IPS-18a (cell line): ENCODE results near the gene PLD1.

Source experiments
- H3K27ac ChIP-seq: one replicate; pipeline ENCODE4 v1.5.1; 2013; ENCODE audit warnings: low read length
- H3K27me3 ChIP-seq: one replicate; pipeline ENCODE4 v1.6.1; 2013; ENCODE audit warnings: mild to moderate bottlenecking, low read length; ENCODE audit not compliant: control insufficient read depth, insufficient read depth
- H3K36me3 ChIP-seq: one replicate; pipeline ENCODE4 v1.6.1; 2013; ENCODE audit warnings: low read depth, low read length; ENCODE audit not compliant: control insufficient read depth
- H3K4me1 ChIP-seq: one replicate; pipeline ENCODE4 v1.6.1; 2013; ENCODE audit warnings: low read depth, low read length; ENCODE audit not compliant: control insufficient read depth
- H3K4me3 ChIP-seq: one replicate; pipeline ENCODE4 v1.5.1; 2013; ENCODE audit warnings: low read length
- H3K9ac ChIP-seq: one replicate; pipeline ENCODE4 v1.6.1; 2013; ENCODE audit warnings: mild to moderate bottlenecking, low read length, moderate library complexity
- H3K9me3 ChIP-seq: one replicate; pipeline ENCODE4 v1.6.1; 2013; ENCODE audit warnings: low read depth, low read length; ENCODE audit not compliant: control insufficient read depth

PLD1 gene

DNA sequence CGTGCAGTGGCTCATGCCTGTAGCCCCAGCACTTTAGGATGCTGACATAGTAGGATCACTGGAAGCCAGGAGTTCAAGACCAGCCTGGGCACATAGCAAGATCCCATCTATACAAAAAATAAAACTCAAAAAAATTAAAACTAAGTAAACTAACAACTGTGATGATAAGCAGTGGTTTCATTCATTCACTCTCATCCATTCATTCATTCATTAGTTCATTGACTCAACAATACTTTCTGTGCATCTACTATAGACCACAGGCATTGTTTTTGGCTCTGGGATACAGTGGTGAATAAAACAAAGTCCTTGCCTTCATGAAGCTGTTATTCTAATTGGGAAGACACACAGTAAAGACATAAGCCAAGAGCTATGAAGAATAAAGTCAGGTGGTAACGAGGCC lies 25.3 kb upstream of the PLD1 start:
- peaks cover 14% of the 10 kb centered on the region for H3K4me1 ChIP-seq
- no peaks in the 10 kb centered on the region for H3K9me3 ChIP-seq
- no peak overlapping the region for H3K27ac ChIP-seq

DNA sequence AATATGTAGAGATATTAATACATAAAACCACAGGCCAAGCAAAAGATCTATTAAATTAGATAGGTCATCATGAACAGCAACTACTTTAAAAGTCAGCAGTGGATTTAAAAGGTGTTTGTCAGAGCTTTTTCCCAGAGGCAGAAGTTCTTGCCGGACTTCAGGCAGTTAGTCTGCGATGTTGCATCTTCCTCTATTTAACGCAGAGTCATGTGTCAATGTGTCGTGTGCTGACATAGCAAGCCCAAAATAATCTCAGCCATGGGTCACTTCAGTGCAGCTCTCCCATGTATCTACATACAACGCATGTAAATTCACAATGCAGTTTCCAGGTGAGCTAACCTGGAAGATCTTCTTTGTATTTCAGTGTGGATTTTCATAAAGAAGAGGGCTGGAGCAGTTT lies 24.8 kb upstream of the PLD1 start:
- H3K4me1 ChIP-seq = peaks cover 13% of the 10 kb centered on the region
- no peak overlapping the region for H3K27ac ChIP-seq
- H3K36me3 ChIP-seq = no peaks in the 10 kb centered on the region
- H3K9me3 ChIP-seq = no peaks in the 10 kb centered on the region
- no peaks in the 10 kb centered on the region for H3K27me3 ChIP-seq
- no peak overlapping the region for H3K9ac ChIP-seq
- H3K4me3 ChIP-seq = no peak overlapping the region

More for the DNA sequence above, 25.3 kb upstream of the PLD1 start:
- Histone ChIP-seq H3K9ac (no peak overlapping the region), H3K27me3 (no peaks in the 10 kb centered on the region), H3K36me3 (no peaks in the 10 kb centered on the region), H3K4me3 (no peak overlapping the region)

- Histone ChIP-seq H3K27me3 (no peaks in the 10 kb centered on the region), H3K4me3 (no peak overlapping the region), H3K4me1 (peaks cover 18% of the 10 kb centered on the region), H3K36me3 (no peaks in the 10 kb centered on the region), H3K9ac (no peak overlapping the region), H3K9me3 (no peaks in the 10 kb centered on the region), H3K27ac (no peak overlapping the region)
These were observed 24.1 kb upstream of the PLD1 start for GRCh38 chr3:171834461-171834801.

GRCh38 chr3:171833789-171834460 lies 23.6 kb upstream of the PLD1 start:
- Histone ChIP-seq H3K36me3 (no peaks in the 10 kb centered on the region), H3K27me3 (no peaks in the 10 kb centered on the region), H3K4me3 (no peak overlapping the region), H3K9ac (no peak overlapping the region), H3K4me1 (peaks cover 17% of the 10 kb centered on the region), H3K9me3 (no peaks in the 10 kb centered on the region), H3K27ac (no peak overlapping the region)

DNA sequence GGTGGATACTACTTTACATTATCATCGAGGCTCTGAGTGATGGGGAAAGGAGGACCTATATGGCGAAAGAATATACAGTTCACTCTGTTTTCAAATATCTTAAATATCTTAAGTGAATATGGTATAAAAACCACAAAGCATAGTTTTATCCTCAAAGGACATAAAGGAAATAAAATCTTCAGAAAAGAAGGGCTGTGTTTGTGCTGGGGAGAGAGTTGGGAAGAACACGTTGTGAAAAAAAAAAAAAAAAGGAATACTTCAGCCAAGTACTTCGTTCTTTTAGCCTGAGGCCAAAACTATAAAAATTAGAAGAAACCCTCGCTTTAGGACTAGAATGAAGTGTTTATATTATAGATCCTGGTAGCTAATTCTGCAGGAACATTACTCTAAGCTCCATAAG lies 22.7 kb upstream of the PLD1 start:
- Histone ChIP-seq H3K4me3 (no peak overlapping the region), H3K9me3 (no peaks in the 10 kb centered on the region), H3K4me1 (peaks cover 8% of the 10 kb centered on the region), H3K36me3 (no peaks in the 10 kb centered on the region), H3K27me3 (no peaks in the 10 kb centered on the region), H3K9ac (no peak overlapping the region), H3K27ac (no peak overlapping the region)

- Histone ChIP-seq H3K9me3 (no peaks in the 10 kb centered on the region), H3K4me1 (peaks cover 7% of the 10 kb centered on the region), H3K9ac (no peak overlapping the region), H3K36me3 (no peaks in the 10 kb centered on the region), H3K4me3 (no peak overlapping the region), H3K27me3 (no peaks in the 10 kb centered on the region), H3K27ac (no peak overlapping the region)
These were observed 21.7 kb upstream of the PLD1 start for GRCh38 chr3:171831936-171832335.

GRCh38 chr3:171830518-171830875 lies 20.2 kb upstream of the PLD1 start:
- H3K9me3 ChIP-seq = no peaks in the 10 kb centered on the region
- H3K4me3 ChIP-seq = no peak overlapping the region
- no peaks in the 10 kb centered on the region for H3K27me3 ChIP-seq
- no peak overlapping the region for H3K9ac ChIP-seq
- H3K4me1 ChIP-seq = peaks cover 9% of the 10 kb centered on the region
- no peak overlapping the region for H3K27ac ChIP-seq
- no peaks in the 10 kb centered on the region for H3K36me3 ChIP-seq

GRCh38 chr3:171829841-171830517 lies 19.7 kb upstream of the PLD1 start:
- Histone ChIP-seq H3K4me1 (peaks cover 15% of the 10 kb centered on the region), H3K36me3 (no peaks in the 10 kb centered on the region), H3K9ac (no peak overlapping the region), H3K27me3 (no peaks in the 10 kb centered on the region), H3K4me3 (no peak overlapping the region), H3K27ac (no peak overlapping the region), H3K9me3 (no peaks in the 10 kb centered on the region)

DNA sequence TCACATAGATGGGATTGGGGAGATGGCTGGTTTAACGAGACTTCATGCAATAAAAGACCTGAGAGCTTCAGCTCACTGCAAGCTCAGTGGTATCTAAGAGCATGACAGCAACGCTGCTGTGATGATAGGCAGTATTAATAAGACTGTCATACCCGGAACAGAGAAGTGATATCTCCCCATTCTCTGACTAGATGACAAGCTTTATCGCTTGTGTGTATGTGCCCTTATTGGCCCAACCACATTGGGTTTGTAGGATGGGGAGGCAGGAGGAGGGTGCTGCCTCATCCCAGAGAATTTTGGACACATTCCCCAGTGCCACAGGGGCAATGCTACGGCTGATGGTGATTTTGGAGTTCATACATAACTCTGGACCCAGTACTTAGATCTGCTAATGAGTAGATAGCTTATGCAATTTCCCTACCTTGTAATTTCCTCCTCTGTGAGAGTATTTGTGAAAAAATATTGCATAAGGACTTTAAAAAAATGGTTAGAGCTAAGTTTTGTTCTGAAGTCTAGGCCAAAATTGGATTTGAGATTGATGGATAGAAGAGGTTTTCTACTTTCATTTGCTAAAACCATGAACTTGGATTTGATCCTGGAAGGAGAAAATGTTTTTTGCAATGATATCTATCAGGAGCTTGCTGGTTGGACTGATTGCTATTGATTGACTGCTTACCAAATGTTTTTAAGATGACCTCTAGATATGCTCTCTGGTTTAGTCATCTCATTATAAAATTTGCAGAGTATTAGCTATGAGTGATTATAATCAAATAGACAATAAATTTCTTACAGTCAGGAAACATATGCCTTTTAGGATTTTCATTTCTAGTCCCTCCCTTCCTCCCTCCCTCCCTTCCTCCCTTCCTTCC lies 18.9 kb upstream of the PLD1 start:
- H3K36me3 ChIP-seq = no peaks in the 10 kb centered on the region
- no peaks in the 10 kb centered on the region for H3K27me3 ChIP-seq
- H3K4me1 ChIP-seq = peaks cover 18% of the 10 kb centered on the region
- no peaks in the 10 kb centered on the region for H3K9me3 ChIP-seq
- H3K4me3 ChIP-seq = no peak overlapping the region
- H3K9ac ChIP-seq = no peak overlapping the region
- no peak overlapping the region for H3K27ac ChIP-seq

DNA sequence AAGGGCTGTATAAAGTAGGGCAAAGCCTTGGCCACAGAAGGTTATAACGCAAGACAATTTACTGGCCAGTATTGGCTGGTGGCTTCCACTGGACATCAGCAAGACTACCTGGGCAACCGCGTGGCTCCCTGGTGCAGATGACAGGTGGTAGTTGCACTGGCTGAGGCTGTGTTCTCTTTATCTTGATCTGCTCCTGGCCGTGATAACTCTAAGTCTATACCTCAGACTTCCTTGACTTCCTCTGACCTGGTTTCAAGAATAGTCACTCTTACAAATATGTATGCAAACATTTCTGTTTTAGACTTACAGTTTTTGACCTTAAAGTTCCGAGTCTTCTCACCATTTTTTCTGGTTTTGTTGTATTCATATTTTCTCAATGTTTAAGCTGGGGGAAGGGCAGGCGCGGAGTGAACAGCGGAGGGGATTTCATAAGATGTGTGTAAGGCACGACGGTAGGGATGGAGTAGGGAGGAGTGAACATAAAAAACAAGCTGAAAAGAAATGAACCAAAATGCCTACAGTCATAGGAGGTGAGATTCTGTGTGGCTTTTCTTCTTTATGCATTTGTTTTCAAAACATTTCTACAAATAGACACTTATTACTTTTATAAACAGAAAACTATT lies 17.7 kb upstream of the PLD1 start:
- H3K36me3 ChIP-seq = no peaks in the 10 kb centered on the region
- no peak overlapping the region for H3K4me3 ChIP-seq
- H3K9ac ChIP-seq = no peak overlapping the region
- no peaks in the 10 kb centered on the region for H3K27me3 ChIP-seq
- H3K27ac ChIP-seq = no peak overlapping the region
- H3K4me1 ChIP-seq = peaks cover 18% of the 10 kb centered on the region
- H3K9me3 ChIP-seq = no peaks in the 10 kb centered on the region

DNA sequence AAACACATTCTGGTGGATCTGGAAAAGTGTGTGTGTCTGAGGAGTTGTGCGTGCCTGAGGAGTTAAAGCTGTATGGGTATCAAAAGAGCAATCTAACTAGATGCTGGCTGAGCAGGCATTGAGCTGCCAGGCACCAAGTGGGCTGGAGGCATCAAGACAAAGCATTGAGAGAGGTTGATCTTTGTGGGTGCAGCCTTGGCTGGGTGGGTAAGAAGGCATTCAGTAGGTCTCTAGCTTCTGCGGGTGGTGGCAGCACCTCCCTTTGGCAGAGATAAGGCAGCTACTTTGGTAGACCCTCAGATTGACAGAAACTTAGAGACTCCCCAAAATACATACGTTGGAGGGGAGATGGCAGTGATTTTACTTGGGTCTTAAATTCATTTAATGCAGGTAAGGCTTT lies 17.1 kb upstream of the PLD1 start:
- no peaks in the 10 kb centered on the region for H3K36me3 ChIP-seq
- no peak overlapping the region for H3K9ac ChIP-seq
- no peaks in the 10 kb centered on the region for H3K9me3 ChIP-seq
- no peaks in the 10 kb centered on the region for H3K27me3 ChIP-seq
- peaks cover 18% of the 10 kb centered on the region for H3K4me1 ChIP-seq
- no peak overlapping the region for H3K4me3 ChIP-seq
- H3K27ac ChIP-seq = no peak overlapping the region
